H1 (cell line): ENCODE results near the gene NPBWR2. TPM values are rescaled to one million over a fixed set of nuclear protein-coding genes. Genes with fewer than 3 reads are reported as not detected.

Experiments
- CTCF ChIA-PET: fragments of 300-600 bp; sonication (Branson Sonifier 250); formaldehyde crosslinking; loops from one replicate; lab custom pipeline; 2021; ENCODE audit not compliant: partially characterized antibody; lab: Charles Lee
- POLR2A ChIA-PET: fragments of 300-600 bp; sonication (Branson Sonifier 250); formaldehyde crosslinking; loops from one replicate; lab custom pipeline; 2021; ENCODE audit warnings: inconsistent platforms; ENCODE audit not compliant: partially characterized antibody; lab: Charles Lee
- DNase-seq, 2 experiments: peaks; one replicate each; pipeline versions ENCODE4 v3.0.0 to v3.0.0-alpha.2; 2010 to 2022; ENCODE audit warnings: low spot score in 2 of 2, low read depth in 1 of 2, mixed read lengths in 1 of 2
- FAIRE-seq: peaks from 2 replicates; lab custom pipeline; 2011; peaks lifted over from hg19 to GRCh38; lab: Jason Lieb, UNC
- H2AFZ ChIP-seq: 2 replicates; pipeline ENCODE4 v1.8.1; 2012; ENCODE audit warnings: low read length, inconsistent platforms
- H2AK5ac ChIP-seq: 2 replicates; pipeline ENCODE4 v1.6.1; 2013; ENCODE audit warnings: low read depth, low read length
- H2BK120ac ChIP-seq: replicated peaks from 2 replicates; pipeline ENCODE3; 2013; ENCODE audit warnings: low read depth, low read length, inconsistent platforms
- H2BK12ac ChIP-seq: 2 replicates; pipeline ENCODE4 v1.6.1; 2013; ENCODE audit warnings: low read depth, low read length
- H2BK15ac ChIP-seq: 2 replicates; pipeline ENCODE4 v1.6.1; 2013; ENCODE audit warnings: low read length
- H2BK20ac ChIP-seq: 2 replicates; pipeline ENCODE4 v1.6.1; 2013; ENCODE audit warnings: low read length
- H2BK5ac ChIP-seq: 2 replicates; pipeline ENCODE4 v1.6.1; 2013; ENCODE audit warnings: low read depth, low read length
- H3K14ac ChIP-seq: 2 replicates; pipeline ENCODE4 v1.6.1; 2013; ENCODE audit warnings: inconsistent platforms; ENCODE audit not compliant: insufficient read length
- H3K18ac ChIP-seq: 2 replicates; pipeline ENCODE4 v1.6.1; 2013; ENCODE audit warnings: low read length; ENCODE audit errors: extremely low read depth
- H3K23ac ChIP-seq: 2 replicates; pipeline ENCODE4 v1.6.1; 2013; ENCODE audit warnings: inconsistent platforms; ENCODE audit not compliant: insufficient read length
- H3K23me2 ChIP-seq: 2 replicates; pipeline ENCODE4 v1.6.1; 2013; ENCODE audit warnings: low read depth, low read length
- H3K27ac ChIP-seq: 2 replicates; pipeline ENCODE4 v1.6.1; 2011; ENCODE audit warnings: low read depth, low read length, inconsistent platforms
- H3K27me3 ChIP-seq, 4 experiments: replicated peaks in 1 of 4; 1 replicate in 1 of 4; 2 replicates in 3 of 4; pipeline versions ENCODE4 v1.6.1 to v1.8.1; 2011 to 2013; ENCODE audit warnings: low read length in 3 of 4, mild to moderate bottlenecking in 3 of 4, inconsistent platforms in 2 of 4, mixed read lengths in 2 of 4, moderate library complexity in 1 of 4; ENCODE audit not compliant: control insufficient read depth in 3 of 4, insufficient read depth in 3 of 4; ENCODE audit errors: extremely low read depth in 1 of 4
- H3K36me3 ChIP-seq, 4 experiments: 2 replicates each; pipeline versions ENCODE4 v1.6.1 to v1.8.1; 2011 to 2013; ENCODE audit warnings: mild to moderate bottlenecking in 4 of 4, low read length in 3 of 4, moderate library complexity in 2 of 4, control low read depth in 1 of 4, inconsistent platforms in 1 of 4; ENCODE audit not compliant: insufficient read depth in 4 of 4, control insufficient read depth in 2 of 4
- H3K4ac ChIP-seq: replicated peaks from 2 replicates; pipeline ENCODE3; 2013; ENCODE audit warnings: low read length, low read depth, mixed read lengths, inconsistent platforms; ENCODE audit not compliant: insufficient read length
- H3K4me1 ChIP-seq, 4 experiments: replicated peaks in 1 of 4; 1 replicate in 1 of 4; 2 replicates in 3 of 4; pipeline versions ENCODE4 v1.6.1 to v1.8.1; 2011 to 2013; ENCODE audit warnings: low read length in 3 of 4, inconsistent platforms in 2 of 4, mixed read lengths in 1 of 4; ENCODE audit not compliant: insufficient read depth in 4 of 4, control insufficient read depth in 3 of 4
- H3K4me2 ChIP-seq, 2 experiments: 2 replicates each; pipeline versions ENCODE4 v1.6.1 to v1.8.1; 2011 to 2013; ENCODE audit warnings: low read depth in 2 of 2, low read length in 2 of 2, control low read depth in 1 of 2, inconsistent platforms in 1 of 2, mild to moderate bottlenecking in 1 of 2; ENCODE audit not compliant: insufficient read depth in 1 of 2
- H3K4me3 ChIP-seq, 4 experiments: fragments of 200-600, 300-600 bp in 1 of 4; sonication (generic), shearing (Covaris generic), sonication (Bioruptor Twin) in 1 of 4; 2 replicates each; pipeline versions ENCODE4 v1.5.1 to v1.8.1; 2011 to 2016; ENCODE audit warnings: low read length in 4 of 4, low read depth in 3 of 4, control low read depth in 2 of 4, inconsistent platforms in 2 of 4, mild to moderate bottlenecking in 2 of 4, mixed read lengths in 1 of 4, moderate library complexity in 1 of 4; ENCODE audit not compliant: insufficient read depth in 2 of 4; ENCODE audit errors: extremely low read depth in 1 of 4
- H3K56ac ChIP-seq: replicated peaks from 2 replicates; pipeline ENCODE3; 2013; ENCODE audit warnings: low read depth, mild to moderate bottlenecking, mixed read lengths, low read length, inconsistent platforms; ENCODE audit not compliant: insufficient read length
- H3K79me1 ChIP-seq: 2 replicates; pipeline ENCODE4 v1.6.1; 2013; ENCODE audit warnings: low read depth, low read length, control low read depth
- H3K79me2 ChIP-seq, 2 experiments: 2 replicates each; pipeline versions ENCODE4 v1.6.1 to v1.8.1; 2012 to 2013; ENCODE audit warnings: low read length in 2 of 2, mild to moderate bottlenecking in 2 of 2, inconsistent platforms in 1 of 2; ENCODE audit not compliant: insufficient read depth in 2 of 2, control insufficient read depth in 1 of 2
- H3K9ac ChIP-seq, 4 experiments: replicated peaks in 1 of 4; 1 replicate in 1 of 4; 2 replicates in 3 of 4; pipeline versions ENCODE4 v1.6.1 to v1.8.1; 2011 to 2013; ENCODE audit warnings: low read depth in 3 of 4, low read length in 3 of 4, control low read depth in 2 of 4, mild to moderate bottlenecking in 2 of 4, moderate library complexity in 2 of 4, inconsistent platforms in 1 of 4; ENCODE audit errors: extremely low read depth in 1 of 4
- H3K9me3 ChIP-seq, 2 experiments: 2 replicates each; pipeline versions ENCODE4 v1.6.1 to v1.8.1; 2012 to 2013; ENCODE audit warnings: mild to moderate bottlenecking in 2 of 2, moderate library complexity in 2 of 2, control low read depth in 1 of 2, inconsistent platforms in 1 of 2, low read depth in 1 of 2, low read length in 1 of 2, mixed read lengths in 1 of 2; ENCODE audit not compliant: insufficient read depth in 2 of 2
- H4K20me1 ChIP-seq, 2 experiments: replicated peaks in 1 of 2; 2 replicates each; pipeline versions ENCODE3 to v1.8.1; 2011 to 2013; ENCODE audit warnings: inconsistent platforms in 2 of 2, low read length in 2 of 2, mild to moderate bottlenecking in 1 of 2; ENCODE audit not compliant: insufficient read depth in 2 of 2, control insufficient read depth in 1 of 2
- H4K5ac ChIP-seq: 2 replicates; pipeline ENCODE4 v1.6.1; 2013; ENCODE audit warnings: low read length, low read depth, mixed read lengths, inconsistent platforms; ENCODE audit not compliant: insufficient read length
- H4K8ac ChIP-seq: 2 replicates; pipeline ENCODE4 v1.8.0; 2013; ENCODE audit warnings: mild to moderate bottlenecking, moderate library complexity, low read length, inconsistent platforms; ENCODE audit not compliant: insufficient read depth; ENCODE audit errors: extremely low read depth
- H4K91ac ChIP-seq: replicated peaks from 2 replicates; pipeline ENCODE3; 2013; ENCODE audit warnings: low read length, mixed read lengths, inconsistent platforms; ENCODE audit not compliant: insufficient read length
- BRCA1 ChIP-seq: IDR thresholded peaks from 2 replicates; pipeline ENCODE4 v1.6.1; 2012; ENCODE audit warnings: low read depth, low read length, improper control_type of control experiment
- KDM4A ChIP-seq: IDR thresholded peaks from one replicate; pipeline ENCODE4 v1.7.1; 2012; ENCODE audit warnings: low read depth, mild to moderate bottlenecking, moderate library complexity, low read length, inconsistent platforms; ENCODE audit not compliant: severe bottlenecking
- MAX ChIP-seq: IDR thresholded peaks from 2 replicates; pipeline ENCODE4 v1.6.1; 2012; ENCODE audit warnings: inconsistent platforms
- NRF1 ChIP-seq: IDR thresholded peaks from 2 replicates; pipeline ENCODE4 v1.6.1; 2011; ENCODE audit warnings: mild to moderate bottlenecking, low read depth, low read length, improper control_type of control experiment
- PHF8 ChIP-seq: fragments of 200-600 bp; sonication (generic); conservative IDR thresholded peaks from 2 replicates; pipeline ENCODE4 v1.7.1; 2012; ENCODE audit warnings: low read depth, mild to moderate bottlenecking, inconsistent platforms, low read length, moderate library complexity
- RBBP5 ChIP-seq: IDR thresholded peaks from 2 replicates; pipeline ENCODE4 v1.7.1; 2012; ENCODE audit warnings: low read depth, mild to moderate bottlenecking, inconsistent platforms, low read length, moderate library complexity, borderline replicate concordance
- SAP30 ChIP-seq: fragments of 300-600 bp; sonication (generic); IDR thresholded peaks from 2 replicates; pipeline ENCODE4 v1.7.1; 2012; ENCODE audit warnings: low read length, moderate library complexity, mild to moderate bottlenecking, inconsistent platforms; ENCODE audit not compliant: insufficient read depth, insufficient replicate concordance
- TAF7 ChIP-seq: optimal IDR thresholded peaks from 2 replicates; pipeline ENCODE3; 2011; ENCODE audit warnings: low read depth, mild to moderate bottlenecking, inconsistent platforms, low read length, moderate library complexity, borderline replicate concordance
- TCF12 ChIP-seq: IDR thresholded peaks from 2 replicates; pipeline ENCODE4 v1.6.1; 2011; ENCODE audit warnings: low read depth, mild to moderate bottlenecking, low read length
- USF2 ChIP-seq: IDR thresholded peaks from 2 replicates; pipeline ENCODE4 v1.6.1; 2011; ENCODE audit warnings: low read length, improper control_type of control experiment
- WGBS, 2 experiments: shearing (Covaris generic) in 1 of 2; methylation state at CpG; one replicate each; pipeline versions ENCODE4 v1.1.6 to v1.1.7; 2013 to 2015; ENCODE audit warnings: low lambda C conversion rate in 2 of 2, mixed read lengths in 2 of 2, inconsistent platforms in 1 of 2, low coverage in 1 of 2, missing lambda C conversion rate in 1 of 2; ENCODE audit not compliant: insufficient replicate concordance in 2 of 2, insufficient coverage in 1 of 2, insufficient read length in 1 of 2; ENCODE audit errors: extremely low coverage in 1 of 2, missing lambda C conversion rate in 1 of 2; 5-methylcytosine and 5-hydroxymethylcytosine counted together
- polyA plus RNA-seq, 7 experiments: library from polyadenylated mRNA; depleted of rRNA in 3 of 7; stranded (reverse) in 5 of 7; unstranded in 2 of 7; fragments of >200 nt in 5 of 7; fragments of 200-250 nt in 2 of 7; gene quantifications; 1 replicate in 5 of 7; 2 replicates in 1 of 7; 4 replicates in 1 of 7; pipeline versions ENCODE4 v1.2.1 to v1.2.3, GENCODE V29; 2011 to 2013; ENCODE audit warnings: missing spikeins in 2 of 7, mixed read lengths in 2 of 7
- total RNA-seq: library from RNA; stranded (reverse); fragmentation: NEBNext Ultra II Directional; extraction: Animal tissue kit (Norgen Biotek cat#: 25700); gene quantifications from 2 replicates; pipeline ENCODE4 v1.2.1, GENCODE V29; 2021

Gene NPBWR2
- total and polyA plus RNA-seq, 2 of the 8 experiments (the other 6 are each of a cell fraction or from before 2014, with no cell fraction given), result not detected

- Histone ChIP-seq H3K4me1 (peaks cover 0 to 16% (median 5%) of the 10 kb centered on the region in 4 experiments; a peak in 6 of 7 replicates), H3K9me3 (no peaks in the 10 kb centered on the region), H3K4ac (peak overlapping the region; percentile 47), H4K20me1 (peaks cover 2 to 14% of the 10 kb centered on the region in 2 experiments), H3K18ac (no peak overlapping the region; the same call in none of the 2 replicates), H2AK5ac (no peak overlapping the region), H3K56ac (no peak overlapping the region), H3K9ac (no peak overlapping the region), H2BK20ac (no peak overlapping the region), H2BK12ac (peak overlapping the region; percentile 92; the same call in 1 of the 2 replicates), H2BK5ac (peak overlapping the region; percentile 66), H3K23me2 (no peaks in the 10 kb centered on the region), H3K27ac (no peak overlapping the region), H3K4me3 (no peak overlapping the region), H4K91ac (no peak overlapping the region), H3K14ac (no peak overlapping the region), H3K79me2 (no peaks in the 10 kb centered on the region), H3K36me3 (peaks cover 0 to 8% (median 3%) of the 10 kb centered on the region in 4 experiments; a peak in 3 of 8 replicates), H4K5ac (no peak overlapping the region), H3K27me3 (no peaks in the 10 kb centered on the region), H2AFZ (no peak overlapping the region), H3K79me1 (0 out of 2 replicates have a peak, but pooled peaks cover 3% of the 10 kb centered on the region), H3K4me2 (no peak overlapping the region), H2BK15ac (peak overlapping the region; percentile 81; the same call in 1 of the 2 replicates), H4K8ac (peak overlapping the region; percentile 62), H3K23ac (no peak overlapping the region), H2BK120ac (no peak overlapping the region)
- FAIRE-seq (no peak), DNase-seq (peak in 1 of 2 experiments; percentile 89)
- WGBS, 2 experiments, result 70% methylated on average over 14 of the region's 14 CpGs; no CpG with 5 or more reads in 1 of the 2 experiments
- POLR2A ChIA-PET, result interaction anchor here (1.7 to 1.9 kb wide), 3 partner anchors 14 to 30 kb away, joined by 4 to 6 read pairs (median 5); partner anchors contain the start of gene LKAAEAR1
- CTCF ChIA-PET, result interaction anchor here (0.5 to 3.1 kb wide), 15 partner anchors 9 to 275 kb away, joined by 3 to 33 read pairs (median 6); partner anchors contain the start of genes C20orf204, LKAAEAR1, OPRL1 and RGS19
- TF ChIP-seq PHF8, result no peak
- no peak for TF ChIP-seq NRF1
- TF ChIP-seq SAP30, result no peak
- TF ChIP-seq KDM4A, result no peak
- TF ChIP-seq MAX, result peak; percentile 63
- 0 out of 2 replicates have a peak, but pooled peaks have one; percentile 78 for TF ChIP-seq TCF12
- TF ChIP-seq USF2, result peak; percentile 55
- no peak for TF ChIP-seq RBBP5
- TF ChIP-seq BRCA1, result no peak
- TF ChIP-seq TAF7, result peak; percentile 12
Measured at GRCh38 chr20:64069614-64070243, 37.6 kb downstream of the NPBWR2 start.
